Measurements from ENCODE around the gene EXD3. TPM values are rescaled to one million over a fixed set of nuclear protein-coding genes. Genes with fewer than 3 reads are reported as not detected.
"Not testable (repeated sequence)": the region's sequence is repeated elsewhere in the genome, so short reads cannot be mapped to it uniquely, and the experiment has no call there.

Gene EXD3
- total RNA-seq, 1 donor from 2014 or later, result 8.4 TPM

DNA sequence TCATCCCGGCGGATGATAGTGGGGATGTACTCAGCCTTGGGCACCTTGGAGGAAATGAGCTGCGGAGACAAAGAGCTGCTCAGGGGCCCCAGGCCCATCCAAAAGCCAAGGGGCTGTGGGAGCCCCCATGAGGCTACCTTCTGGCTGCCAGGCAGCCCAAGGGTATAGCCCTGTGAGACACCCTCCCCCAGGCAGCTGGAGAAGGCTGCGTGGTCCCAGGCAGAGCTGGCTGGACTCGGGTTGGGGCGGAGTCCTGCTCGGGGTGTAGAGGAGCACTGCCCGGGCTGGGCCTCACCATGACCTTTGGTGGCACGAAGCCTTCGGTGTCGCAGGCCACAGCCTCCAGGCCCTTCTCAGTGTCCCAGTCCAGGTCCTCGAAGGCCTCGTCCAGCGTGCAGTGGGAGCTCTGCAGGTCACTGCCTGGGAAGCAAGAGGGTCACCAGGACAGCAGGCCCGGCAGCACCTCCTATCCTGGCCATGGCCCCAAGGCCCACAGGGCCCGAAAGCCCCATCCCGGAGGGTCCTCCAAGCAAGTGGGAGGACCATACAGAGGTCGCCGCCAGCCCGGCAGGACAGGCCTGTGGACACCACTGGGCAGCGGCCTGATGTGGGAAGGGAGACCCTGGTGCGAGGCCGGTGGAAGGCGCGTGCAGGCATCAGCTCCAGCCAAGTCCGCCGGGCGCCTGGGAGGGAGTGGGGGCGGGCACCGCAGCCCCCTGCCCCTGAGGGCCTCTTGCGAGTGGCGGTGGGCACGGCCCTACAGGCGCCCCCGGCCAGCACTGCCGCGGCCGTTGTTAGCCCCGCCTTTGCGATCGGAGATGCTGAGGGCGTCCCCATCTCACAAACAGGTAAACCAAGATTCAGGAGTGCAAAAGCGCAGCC is 30.0 kb upstream of the EXD3 start:
- Histone ChIP-seq H3K4me3 (ENCODE audit: low read length in 3 of 3) (no peak overlapping the region), H3K4me1 (ENCODE audit: control insufficient read depth in 3 of 3, insufficient read depth in 3 of 3, low read length in 3 of 3) (peaks cover 0 to 13% (median 9%) of the 10 kb centered on the region in 3 donors), H3K9ac (ENCODE audit: low read depth in 1 of 3, low read length in 3 of 3) (no peak overlapping the region), H3K36me3 (ENCODE audit: control insufficient read depth in 3 of 3, insufficient read depth in 3 of 3, low read length in 3 of 3) (peaks cover 2 to 9% (median 4%) of the 10 kb centered on the region in 3 donors), H3K9me3 (ENCODE audit: control insufficient read depth in 3 of 3, low read length in 3 of 3) (no peaks in the 10 kb centered on the region), H3K27ac (ENCODE audit: low read depth, low read length) (no peak overlapping the region), H3K27me3 (ENCODE audit: control insufficient read depth in 3 of 3, insufficient read depth in 3 of 3, low read length in 3 of 3) (no peaks in the 10 kb centered on the region)

DNA sequence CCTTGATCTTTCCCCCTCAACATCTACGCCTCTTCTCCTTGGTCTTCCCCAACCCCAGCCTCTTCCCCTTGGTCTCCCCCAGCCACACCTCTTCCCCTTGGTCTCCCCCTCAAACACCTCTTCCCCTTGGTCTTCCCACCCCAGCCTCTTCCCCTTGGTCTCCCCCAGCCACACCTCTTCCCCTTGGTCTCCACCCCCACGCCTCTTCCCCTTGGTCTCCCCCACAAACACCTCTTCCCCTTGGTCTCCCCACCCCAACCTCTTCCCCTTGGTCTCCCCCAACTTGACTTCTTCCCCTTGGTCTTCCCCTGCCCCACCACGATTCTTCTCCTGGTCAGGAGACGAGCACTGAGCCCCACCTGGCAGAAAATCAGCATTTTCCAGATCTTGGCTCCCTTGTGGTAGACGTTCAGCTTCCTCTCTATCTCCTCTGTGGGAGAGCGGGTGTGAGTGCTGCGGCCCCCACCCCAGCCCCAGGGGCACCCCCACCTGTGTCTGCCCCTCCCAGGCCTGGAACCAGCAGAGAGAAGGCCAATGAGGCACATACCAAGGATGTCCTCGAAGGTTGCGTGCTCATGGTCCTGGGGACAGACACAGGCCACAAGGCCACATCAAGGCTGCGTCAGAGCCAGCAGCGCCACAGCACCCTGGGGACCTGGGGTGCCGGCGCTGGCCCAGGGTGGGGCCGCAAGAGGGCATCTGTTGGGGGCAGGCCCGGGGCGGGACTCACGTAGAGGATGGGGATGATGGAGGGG is 29.2 kb upstream of the EXD3 start:
- H3K4me3 ChIP-seq (ENCODE audit: low read length in 3 of 3), result no peak overlapping the region
- no peak overlapping the region for H3K27ac ChIP-seq (ENCODE audit: low read depth, low read length)
- H3K36me3 ChIP-seq (ENCODE audit: control insufficient read depth in 3 of 3, insufficient read depth in 3 of 3, low read length in 3 of 3), result peaks cover 2 to 9% (median 4%) of the 10 kb centered on the region in 3 donors
- no peaks in the 10 kb centered on the region for H3K9me3 ChIP-seq (ENCODE audit: control insufficient read depth in 3 of 3, low read length in 3 of 3)
- H3K4me1 ChIP-seq (ENCODE audit: control insufficient read depth in 3 of 3, insufficient read depth in 3 of 3, low read length in 3 of 3), result peaks cover 0 to 12% (median 7%) of the 10 kb centered on the region in 3 donors
- no peak overlapping the region for H3K9ac ChIP-seq (ENCODE audit: low read depth in 1 of 3, low read length in 3 of 3)
- no peaks in the 10 kb centered on the region for H3K27me3 ChIP-seq (ENCODE audit: control insufficient read depth in 3 of 3, insufficient read depth in 3 of 3, low read length in 3 of 3)

DNA sequence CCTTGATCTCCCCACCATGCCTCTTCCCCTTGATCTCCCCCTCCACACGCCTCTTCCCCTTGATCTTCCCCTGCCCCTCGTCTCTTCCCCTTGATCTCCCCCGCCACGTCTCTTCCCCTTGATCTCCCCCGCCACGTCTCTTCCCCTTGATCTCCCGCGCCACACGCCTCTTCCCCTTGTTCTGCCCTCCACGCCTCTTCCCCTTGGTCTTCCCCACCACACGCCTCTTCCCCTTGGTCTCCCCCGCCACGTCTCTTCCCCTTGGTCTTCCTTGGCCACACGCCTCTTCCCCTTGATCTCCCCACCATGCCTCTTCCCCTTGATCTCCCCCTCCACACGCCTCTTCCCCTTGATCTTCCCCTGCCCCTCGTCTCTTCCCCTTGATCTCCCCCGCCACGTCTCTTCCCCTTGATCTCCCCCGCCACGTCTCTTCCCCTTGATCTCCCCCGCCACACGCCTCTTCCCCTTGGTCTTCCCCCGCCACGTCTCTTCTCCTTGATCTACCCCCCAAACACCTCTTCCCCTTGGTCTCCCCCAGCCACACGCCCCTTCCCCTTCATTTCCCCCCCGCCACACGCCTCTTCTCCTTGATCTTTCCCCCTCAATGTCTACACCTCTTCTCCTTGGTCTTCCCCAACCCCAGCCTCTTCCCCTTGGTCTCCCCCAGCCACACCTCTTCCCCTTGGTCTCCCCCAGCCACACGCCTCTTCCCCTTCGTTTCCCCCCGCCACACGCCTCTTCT is 28.5 kb upstream of the EXD3 start:
- H3K27ac ChIP-seq (ENCODE audit: low read depth, low read length); H3K9ac ChIP-seq (ENCODE audit: low read depth in 1 of 3, low read length in 3 of 3); H3K27me3 ChIP-seq (ENCODE audit: control insufficient read depth in 3 of 3, insufficient read depth in 3 of 3, low read length in 3 of 3); H3K36me3 ChIP-seq (ENCODE audit: control insufficient read depth in 3 of 3, insufficient read depth in 3 of 3, low read length in 3 of 3); H3K4me3 ChIP-seq (ENCODE audit: low read length in 3 of 3); H3K9me3 ChIP-seq (ENCODE audit: control insufficient read depth in 3 of 3, low read length in 3 of 3): not testable (repeated sequence)
- peaks cover 0 to 12% (median 9%) of the 10 kb centered on the region in 3 donors for H3K4me1 ChIP-seq (ENCODE audit: control insufficient read depth in 3 of 3, insufficient read depth in 3 of 3, low read length in 3 of 3)

DNA sequence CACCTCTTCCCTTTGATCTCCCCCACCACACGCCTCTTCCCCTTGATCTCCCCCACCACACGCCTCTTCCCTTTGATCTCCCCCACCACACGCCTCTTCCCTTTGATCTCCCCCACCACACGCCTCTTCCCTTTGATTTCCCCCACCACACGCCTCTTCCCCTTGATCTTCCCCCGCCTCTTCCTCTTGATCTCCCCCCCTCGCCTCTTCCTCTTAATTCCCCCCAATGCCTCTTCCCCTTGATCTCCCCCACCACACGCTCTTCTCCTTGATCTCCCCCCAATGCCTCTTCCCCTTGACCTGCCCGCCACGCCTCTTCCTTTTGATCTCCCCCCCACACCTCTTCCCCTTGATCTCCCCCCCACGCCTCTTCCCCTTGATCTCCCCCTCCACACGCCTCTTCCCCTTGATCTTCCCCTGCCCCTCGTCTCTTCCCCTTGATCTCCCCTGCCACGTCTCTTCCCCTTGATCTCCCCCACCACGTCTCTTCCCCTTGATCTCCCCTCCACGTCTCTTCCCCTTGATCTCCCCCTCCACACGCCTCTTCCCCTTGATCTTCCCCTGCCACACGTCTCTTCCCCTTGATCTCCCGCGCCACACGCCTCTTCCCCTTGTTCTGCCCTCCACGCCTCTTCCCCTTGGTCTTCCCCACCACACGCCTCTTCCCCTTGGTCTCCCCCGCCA is 27.7 kb upstream of the EXD3 start:
- not testable (repeated sequence) for H3K9ac ChIP-seq (ENCODE audit: low read depth in 1 of 3, low read length in 3 of 3); H3K27me3 ChIP-seq (ENCODE audit: control insufficient read depth in 3 of 3, insufficient read depth in 3 of 3, low read length in 3 of 3); H3K27ac ChIP-seq (ENCODE audit: low read depth, low read length); H3K9me3 ChIP-seq (ENCODE audit: control insufficient read depth in 3 of 3, low read length in 3 of 3); H3K36me3 ChIP-seq (ENCODE audit: control insufficient read depth in 3 of 3, insufficient read depth in 3 of 3, low read length in 3 of 3); H3K4me3 ChIP-seq (ENCODE audit: low read length in 3 of 3)
- peaks cover under 1 to 15% (median 11%) of the 10 kb centered on the region in 3 donors for H3K4me1 ChIP-seq (ENCODE audit: control insufficient read depth in 3 of 3, insufficient read depth in 3 of 3, low read length in 3 of 3)

DNA sequence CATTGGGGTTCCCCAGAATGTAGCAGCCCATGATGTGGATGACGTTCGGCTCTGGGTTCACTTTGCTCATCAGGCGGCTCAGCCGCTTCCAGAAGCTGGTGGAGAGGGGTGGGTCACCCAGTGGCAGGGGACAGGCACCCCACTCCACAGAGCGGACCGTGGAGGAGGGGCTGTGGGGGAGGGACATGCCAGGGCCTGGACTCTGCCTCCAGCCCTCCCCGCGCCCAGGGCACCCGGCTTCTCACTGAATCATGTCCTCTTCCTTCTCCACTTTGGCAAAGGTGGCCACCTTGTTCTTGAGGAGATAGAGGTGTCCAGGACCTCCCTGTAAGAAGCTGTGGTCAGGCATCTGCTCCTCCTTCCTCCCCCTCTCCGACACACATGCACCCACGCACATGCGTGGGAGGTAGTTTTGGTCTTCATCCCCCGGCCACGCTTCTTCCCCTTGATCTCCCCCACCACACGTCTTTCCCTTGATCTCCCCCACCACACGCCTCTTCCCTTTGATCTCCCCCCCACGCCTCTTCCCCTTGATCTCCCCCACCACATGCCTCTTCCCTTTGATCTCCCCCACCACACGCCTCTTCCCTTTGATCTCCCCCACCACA is 27.1 kb upstream of the EXD3 start:
- peaks cover 0 to 8% (median 2%) of the 10 kb centered on the region in 3 donors for H3K36me3 ChIP-seq (ENCODE audit: control insufficient read depth in 3 of 3, insufficient read depth in 3 of 3, low read length in 3 of 3)
- H3K4me3 ChIP-seq (ENCODE audit: low read length in 3 of 3), result no peak overlapping the region
- H3K27ac ChIP-seq (ENCODE audit: low read depth, low read length), result no peak overlapping the region

DNA sequence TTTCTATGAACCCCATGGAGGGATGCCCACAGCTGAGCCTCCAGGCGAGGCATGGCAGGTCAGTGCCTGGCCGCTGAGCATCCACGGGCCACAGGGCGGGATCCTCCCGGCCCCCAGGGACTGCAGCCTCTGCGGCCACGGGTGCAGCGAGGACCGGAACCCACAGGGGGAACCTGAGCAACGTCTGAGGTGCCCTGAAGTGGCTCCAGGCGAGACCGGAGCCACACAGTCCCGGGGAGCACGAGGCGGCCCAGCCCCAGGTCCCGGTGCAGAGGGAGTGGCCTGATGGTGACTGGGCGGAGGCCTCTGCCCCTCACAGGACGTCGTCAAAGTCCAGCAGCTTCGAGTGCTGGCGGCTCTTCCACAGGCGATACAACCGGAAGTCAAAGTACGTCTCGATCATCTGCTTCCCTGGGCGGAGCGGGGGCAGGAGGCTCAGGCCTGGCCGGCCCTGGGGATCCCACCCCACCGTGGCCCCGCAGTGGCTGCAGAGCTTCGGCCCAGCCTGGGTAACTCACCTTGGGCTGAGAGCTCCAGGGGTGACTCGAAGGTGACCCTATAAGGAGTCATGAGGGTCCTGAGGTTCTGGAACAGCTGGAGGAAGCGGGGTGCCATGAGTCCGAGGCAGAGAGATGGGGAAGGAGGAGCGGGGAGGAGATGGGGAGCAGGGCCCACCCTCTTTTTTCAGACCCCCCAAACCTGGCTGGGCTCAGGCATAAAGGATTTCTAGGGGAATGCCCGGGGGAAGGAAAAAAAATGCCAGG is 26.3 kb upstream of the EXD3 start:
- no peak overlapping the region for H3K9ac ChIP-seq (ENCODE audit: low read depth in 1 of 3, low read length in 3 of 3)

More for the DNA sequence above, 27.1 kb upstream of the EXD3 start:
- Histone ChIP-seq H3K9me3 (ENCODE audit: control insufficient read depth in 3 of 3, low read length in 3 of 3) (no peaks in the 10 kb centered on the region), H3K27me3 (ENCODE audit: control insufficient read depth in 3 of 3, insufficient read depth in 3 of 3, low read length in 3 of 3) (peaks cover 0 to 8% (median 6%) of the 10 kb centered on the region in 3 donors), H3K4me1 (ENCODE audit: control insufficient read depth in 3 of 3, insufficient read depth in 3 of 3, low read length in 3 of 3) (peaks cover 3 to 15% (median 14%) of the 10 kb centered on the region in 3 donors), H3K9ac (ENCODE audit: low read depth in 1 of 3, low read length in 3 of 3) (no peak overlapping the region)

DNA sequence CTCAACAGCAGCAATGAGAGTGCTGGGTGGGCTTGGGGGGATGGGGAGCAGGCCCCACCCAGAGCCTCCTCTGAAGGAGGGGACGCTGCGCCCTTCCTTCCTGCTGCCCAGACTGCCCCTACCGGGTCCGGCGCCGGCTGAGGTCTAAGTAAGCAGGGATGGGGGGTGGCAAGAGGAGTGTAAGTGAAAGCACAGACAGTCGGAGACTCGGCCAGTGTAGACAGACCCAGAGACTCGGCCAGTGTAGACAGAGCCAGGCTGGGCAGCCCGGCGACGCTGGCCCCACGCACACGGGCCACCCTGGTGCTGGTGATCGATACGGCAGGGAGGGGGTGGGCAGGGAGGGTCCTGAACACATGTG is 25.6 kb upstream of the EXD3 start:
- no peak overlapping the region for H3K4me3 ChIP-seq (ENCODE audit: low read length in 3 of 3)
- no peaks in the 10 kb centered on the region for H3K9me3 ChIP-seq (ENCODE audit: control insufficient read depth in 3 of 3, low read length in 3 of 3)
- peaks cover 0 to 8% (median 6%) of the 10 kb centered on the region in 3 donors for H3K27me3 ChIP-seq (ENCODE audit: control insufficient read depth in 3 of 3, insufficient read depth in 3 of 3, low read length in 3 of 3)
- peaks cover 0 to 8% (median 2%) of the 10 kb centered on the region in 3 donors for H3K36me3 ChIP-seq (ENCODE audit: control insufficient read depth in 3 of 3, insufficient read depth in 3 of 3, low read length in 3 of 3)
- H3K9ac ChIP-seq (ENCODE audit: low read depth in 1 of 3, low read length in 3 of 3), result no peak overlapping the region
- peaks cover 3 to 7% (median 7%) of the 10 kb centered on the region in 3 donors for H3K4me1 ChIP-seq (ENCODE audit: control insufficient read depth in 3 of 3, insufficient read depth in 3 of 3, low read length in 3 of 3)
- H3K27ac ChIP-seq (ENCODE audit: low read depth, low read length), result no peak overlapping the region

More for the DNA sequence above, 26.3 kb upstream of the EXD3 start:
- H3K4me1 ChIP-seq (ENCODE audit: control insufficient read depth in 3 of 3, insufficient read depth in 3 of 3, low read length in 3 of 3), result peaks cover 3 to 7% (median 7%) of the 10 kb centered on the region in 3 donors
- peaks cover 0 to 8% (median 6%) of the 10 kb centered on the region in 3 donors for H3K27me3 ChIP-seq (ENCODE audit: control insufficient read depth in 3 of 3, insufficient read depth in 3 of 3, low read length in 3 of 3)
- H3K9me3 ChIP-seq (ENCODE audit: control insufficient read depth in 3 of 3, low read length in 3 of 3), result no peaks in the 10 kb centered on the region
- H3K4me3 ChIP-seq (ENCODE audit: low read length in 3 of 3), result no peak overlapping the region
- H3K36me3 ChIP-seq (ENCODE audit: control insufficient read depth in 3 of 3, insufficient read depth in 3 of 3, low read length in 3 of 3), result peaks cover 0 to 8% (median 2%) of the 10 kb centered on the region in 3 donors
- no peak overlapping the region for H3K27ac ChIP-seq (ENCODE audit: low read depth, low read length)

DNA sequence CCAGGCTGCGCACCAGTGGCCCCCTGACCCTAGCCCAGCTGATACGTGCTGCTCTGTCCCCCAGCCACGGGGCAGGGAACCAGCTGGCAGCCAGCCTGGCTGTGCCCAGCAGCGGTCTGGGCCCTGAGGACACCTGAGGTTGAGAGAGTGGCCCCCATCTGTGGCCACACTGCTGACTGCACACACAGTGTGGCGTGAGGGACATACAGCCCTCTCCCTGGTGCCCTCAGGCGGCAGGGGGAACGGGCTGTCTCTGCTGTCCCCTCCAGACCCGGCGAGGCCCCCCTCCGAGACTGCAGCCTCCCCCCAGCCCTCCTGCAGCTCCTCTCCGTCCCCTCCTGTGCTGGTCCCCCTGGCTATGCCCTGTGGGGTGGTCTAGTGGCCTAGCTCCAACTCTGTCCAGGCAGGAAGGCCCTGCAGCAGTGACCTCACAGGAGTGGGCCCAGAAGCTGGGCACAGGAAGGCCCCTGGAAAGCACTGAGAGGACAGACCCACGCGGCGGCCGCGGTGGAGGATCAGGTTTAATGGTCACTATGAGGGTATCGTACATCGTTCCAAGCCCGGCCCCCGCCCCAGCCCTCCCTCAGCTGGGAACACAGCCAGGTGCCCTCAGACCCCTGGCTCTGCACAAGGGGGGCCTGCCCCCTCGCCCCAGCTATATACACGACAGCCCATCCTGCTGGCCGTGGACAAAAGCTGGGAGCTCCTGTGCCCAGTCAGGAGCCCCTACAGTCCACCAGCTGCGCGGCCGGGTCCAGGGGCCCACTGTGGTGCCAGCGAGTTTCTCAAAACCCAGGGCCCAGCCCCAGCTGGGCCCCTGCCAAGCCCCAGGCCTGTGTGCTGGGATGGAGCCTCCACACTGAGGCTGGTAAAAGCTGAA is 25.0 kb upstream of the EXD3 start:
- Histone ChIP-seq H3K9ac (ENCODE audit: low read depth in 1 of 3, low read length in 3 of 3) (peak overlapping the region in 1 of 3 donors; percentile 33), H3K27ac (ENCODE audit: low read depth, low read length) (no peak overlapping the region), H3K4me1 (ENCODE audit: control insufficient read depth in 3 of 3, insufficient read depth in 3 of 3, low read length in 3 of 3) (peaks cover 3 to 7% (median 7%) of the 10 kb centered on the region in 3 donors), H3K4me3 (ENCODE audit: low read length in 3 of 3) (no peak overlapping the region), H3K36me3 (ENCODE audit: control insufficient read depth in 3 of 3, insufficient read depth in 3 of 3, low read length in 3 of 3) (peaks cover 0 to 7% (median 1%) of the 10 kb centered on the region in 3 donors), H3K9me3 (ENCODE audit: control insufficient read depth in 3 of 3, low read length in 3 of 3) (no peaks in the 10 kb centered on the region), H3K27me3 (ENCODE audit: control insufficient read depth in 3 of 3, insufficient read depth in 3 of 3, low read length in 3 of 3) (peaks cover 0 to 8% (median 6%) of the 10 kb centered on the region in 3 donors)

Measured in skeletal muscle tissue (tissue), 4 donors.